ENCODE data around the gene TEX10. TPM values are rescaled to one million over a fixed set of nuclear protein-coding genes. Genes with fewer than 3 reads are reported as not detected.
A peak's percentile ranks its signal among the peaks of the same experiment; 100 is the strongest.

TEX10 gene
- total RNA-seq, 8 experiments from 2014 or later = 18.6 to 53.3 (median 28.4) TPM

- in situ Hi-C loops (cut with MboI; ENCODE audit: low pct_unique_long_range_greater_than_20kb in 2 of 9, low sequenced_read_pairs in 9 of 9, unreplicated experiment in 9 of 9) = no loop called here
- ATAC-seq (replicated peaks in 6 of 8) = no peak
- 70 to 100% (median 97%) methylated on average over 1 to 9 of the region's 9 CpGs; no CpG with 5 or more reads in 1 of the 10 experiments for WGBS, 10 experiments
Observed at GRCh38 chr9:100368672-100369071, 15.9 kb upstream of the TEX10 start.

GRCh38 chr9:100366121-100366520 lies 13.4 kb upstream of the TEX10 start:
- peak in 1 of 8 experiments; percentile 18 for ATAC-seq (replicated peaks in 6 of 8)
- Histone ChIP-seq H3K4me1 (replicated peaks in 1 of 2) (no peaks in the 10 kb centered on the region), H3K27ac (no peak overlapping the region), H3K4me3 (no peak overlapping the region)
- 50 to 100% (median 90%) methylated on average over 1 to 5 of the region's 5 CpGs for WGBS, 10 experiments
- in situ Hi-C loops (cut with MboI; ENCODE audit: low pct_unique_long_range_greater_than_20kb in 2 of 9, low sequenced_read_pairs in 9 of 9, unreplicated experiment in 9 of 9) = no loop called here

More at GRCh38 chr9:100368672-100369071, 15.9 kb upstream of the TEX10 start:
- Histone ChIP-seq H3K4me1 (replicated peaks in 1 of 2) (no peaks in the 10 kb centered on the region), H3K4me3 (no peak overlapping the region), H3K27ac (no peak overlapping the region)

- no peak for ATAC-seq (replicated peaks in 6 of 8)
- H3K27ac ChIP-seq = no peak overlapping the region
- 83 to 100% (median 94%) methylated on average over 1 to 7 of the region's 8 CpGs; no CpG with 5 or more reads in 1 of the 10 experiments for WGBS, 10 experiments
- H3K4me1 ChIP-seq (replicated peaks in 1 of 2) = no peaks in the 10 kb centered on the region
- H3K4me3 ChIP-seq = no peak overlapping the region
- in situ Hi-C loops (cut with MboI; ENCODE audit: low pct_unique_long_range_greater_than_20kb in 2 of 9, low sequenced_read_pairs in 9 of 9, unreplicated experiment in 9 of 9) = no loop called here
Observed at GRCh38 chr9:100364013-100364412, 11.3 kb upstream of the TEX10 start.

DNA sequence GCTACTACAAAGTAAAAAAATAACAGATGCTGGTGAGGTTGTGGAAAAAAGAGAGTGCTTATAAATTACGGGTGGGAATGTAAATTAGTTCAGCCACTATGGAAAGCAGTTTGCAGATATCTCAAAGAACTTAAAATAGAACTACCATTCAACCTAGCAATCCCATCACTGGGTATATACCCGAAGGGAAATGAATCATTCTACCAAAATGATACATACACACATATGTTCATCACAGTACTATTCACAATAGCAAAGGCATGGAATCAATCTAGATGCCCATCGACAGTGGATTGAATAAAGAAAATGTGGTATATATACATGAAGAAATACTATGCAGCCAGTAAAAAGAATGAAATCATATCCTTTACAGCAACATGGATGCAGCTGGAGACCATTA lies 6.3 kb upstream of the TEX10 start:
- in situ Hi-C loops (cut with MboI; ENCODE audit: low pct_unique_long_range_greater_than_20kb in 2 of 9, low sequenced_read_pairs in 9 of 9, unreplicated experiment in 9 of 9) = no loop called here
- no peak overlapping the region for H3K27ac ChIP-seq
- peaks cover 0 to 1% of the 10 kb centered on the region in 2 donors for H3K4me1 ChIP-seq (replicated peaks in 1 of 2)
- no peak overlapping the region for H3K4me3 ChIP-seq
- 52 to 100% (median 93%) methylated on average over 2 to 3 of the region's 3 CpGs for WGBS, 10 experiments
- ATAC-seq (replicated peaks in 6 of 8) = no peak

DNA sequence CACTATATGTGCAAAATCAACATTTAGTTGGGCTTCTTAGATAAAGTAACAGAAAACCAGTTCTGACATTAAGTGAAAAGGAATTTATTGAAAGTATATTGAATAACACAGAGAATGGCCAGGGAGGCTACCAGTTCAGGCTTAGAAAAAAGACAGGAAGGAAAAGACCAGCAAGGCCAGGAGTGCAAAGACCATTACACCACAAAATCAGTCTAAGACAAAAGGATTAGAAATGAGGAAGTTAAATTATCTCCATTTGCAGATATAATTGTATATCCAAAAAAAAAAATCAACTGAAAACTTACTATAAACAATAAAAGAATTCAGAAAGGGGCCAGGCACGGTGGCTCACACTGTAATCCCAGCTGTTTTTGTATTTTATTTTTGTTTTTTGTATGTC lies 4.8 kb upstream of the TEX10 start:
- Histone ChIP-seq H3K27ac (no peak overlapping the region), H3K4me3 (no peak overlapping the region), H3K4me1 (replicated peaks in 1 of 2) (peaks cover 7 to 8% of the 10 kb centered on the region in 2 donors)
- in situ Hi-C loops (cut with MboI; ENCODE audit: low pct_unique_long_range_greater_than_20kb in 2 of 9, low sequenced_read_pairs in 9 of 9, unreplicated experiment in 9 of 9) = no loop called here
- 56 to 100% (median 86%) methylated on average over 1 of the region's 1 CpG for WGBS, 10 experiments
- no peak for ATAC-seq (replicated peaks in 6 of 8)

DNA sequence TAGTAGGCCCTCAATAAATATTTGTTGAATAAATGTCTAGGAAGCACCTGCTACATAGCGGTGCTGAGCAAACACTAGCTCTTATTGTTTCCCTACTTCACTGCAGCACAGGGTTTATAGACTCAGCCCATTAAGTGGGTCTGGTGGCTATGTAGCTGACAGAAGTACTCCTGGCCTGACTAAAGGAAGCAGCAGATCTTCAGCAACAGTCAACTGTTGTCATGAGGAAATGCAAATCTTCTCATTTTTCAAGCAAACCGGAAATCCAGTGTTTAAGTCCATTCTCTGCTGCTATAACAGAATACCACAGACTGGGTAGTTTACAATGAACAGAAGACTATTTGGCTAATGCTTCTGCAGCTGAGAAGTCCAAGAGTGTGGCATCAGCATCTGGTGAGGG lies 2.8 kb upstream of the TEX10 start:
- no peak for ATAC-seq (replicated peaks in 6 of 8)
- Histone ChIP-seq H3K27ac (no peak overlapping the region), H3K4me1 (replicated peaks in 1 of 2) (peaks cover 13 to 18% of the 10 kb centered on the region in 2 donors), H3K4me3 (no peak overlapping the region)
- 92 to 100% (median 100%) methylated on average over 1 to 2 of the region's 2 CpGs; no CpG with 5 or more reads in 4 of the 10 experiments for WGBS, 10 experiments
- in situ Hi-C loops (cut with MboI; ENCODE audit: low pct_unique_long_range_greater_than_20kb in 2 of 9, low sequenced_read_pairs in 9 of 9, unreplicated experiment in 9 of 9) = no loop called here

DNA sequence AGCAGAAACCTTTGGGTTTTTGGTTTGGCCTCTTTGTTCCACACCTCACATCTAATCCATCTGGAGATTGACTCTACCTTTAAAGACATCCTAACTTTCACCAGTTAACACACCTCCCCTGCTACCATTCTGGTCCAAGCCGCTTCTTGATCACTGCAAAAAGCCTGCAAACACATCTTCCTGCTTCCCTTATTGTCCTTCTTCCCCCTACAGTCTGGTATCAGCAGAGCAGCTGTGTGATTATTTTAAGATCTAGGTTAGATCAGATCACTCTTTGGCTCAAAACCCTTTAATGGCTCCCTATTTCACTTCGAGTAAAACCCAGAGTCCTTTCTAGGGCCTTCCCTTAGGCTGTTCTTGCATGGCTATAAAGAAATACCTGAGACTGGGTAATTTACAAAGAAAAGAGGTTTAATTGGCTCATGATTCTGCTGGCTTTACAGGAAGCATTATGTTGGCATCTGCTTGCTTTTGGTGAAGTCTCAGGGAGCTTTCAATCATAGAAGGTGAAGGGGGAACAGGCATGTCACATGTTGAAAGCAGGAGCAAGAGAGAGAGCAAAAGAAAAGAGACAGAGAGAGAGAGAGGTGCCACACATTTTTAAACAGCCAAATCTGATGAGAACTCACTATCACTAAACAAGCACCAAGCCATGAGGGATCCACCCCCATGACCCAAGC lies 1.5 kb upstream of the TEX10 start:
- no peak for ATAC-seq (replicated peaks in 6 of 8)
- peaks cover 17 to 30% of the 10 kb centered on the region in 2 donors for H3K4me1 ChIP-seq (replicated peaks in 1 of 2)
- in situ Hi-C loops (cut with MboI; ENCODE audit: low pct_unique_long_range_greater_than_20kb in 2 of 9, low sequenced_read_pairs in 9 of 9, unreplicated experiment in 9 of 9) = no loop called here
- no peak overlapping the region for H3K27ac ChIP-seq
- H3K4me3 ChIP-seq = no peak overlapping the region
- WGBS, 10 experiments = 93 to 100% (median 100%) methylated on average over 1 to 2 of the region's 2 CpGs; no CpG with 5 or more reads in 5 of the 10 experiments

DNA sequence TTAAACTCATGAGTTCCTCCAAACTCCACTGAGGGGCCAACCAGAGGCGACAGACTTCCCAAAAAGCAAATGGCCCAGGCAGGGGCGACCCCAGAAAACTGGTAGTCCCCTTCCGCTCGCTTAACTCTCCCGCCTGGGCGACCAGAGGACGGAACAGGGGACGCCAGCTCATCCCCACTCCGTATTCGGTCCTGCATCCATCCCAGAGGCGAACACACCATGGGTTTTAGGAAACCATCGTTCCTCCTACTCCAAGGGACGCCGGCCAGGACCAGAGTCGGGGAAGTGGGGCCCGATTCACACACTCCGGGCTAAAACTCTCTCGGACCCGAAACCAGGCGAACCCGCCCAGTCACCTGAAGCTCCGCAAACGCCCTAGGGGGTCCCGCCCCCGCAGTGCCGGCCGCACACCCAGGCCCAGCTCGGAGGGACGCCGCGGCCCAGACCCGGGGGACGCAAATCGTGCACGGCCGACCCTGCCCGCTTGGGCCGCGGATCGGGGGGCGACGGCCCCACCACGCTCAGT lies 478 bp downstream of the TEX10 start:
- in situ Hi-C loops (cut with MboI; ENCODE audit: low pct_unique_long_range_greater_than_20kb in 2 of 9, low sequenced_read_pairs in 9 of 9, unreplicated experiment in 9 of 9) = no loop called here

DNA sequence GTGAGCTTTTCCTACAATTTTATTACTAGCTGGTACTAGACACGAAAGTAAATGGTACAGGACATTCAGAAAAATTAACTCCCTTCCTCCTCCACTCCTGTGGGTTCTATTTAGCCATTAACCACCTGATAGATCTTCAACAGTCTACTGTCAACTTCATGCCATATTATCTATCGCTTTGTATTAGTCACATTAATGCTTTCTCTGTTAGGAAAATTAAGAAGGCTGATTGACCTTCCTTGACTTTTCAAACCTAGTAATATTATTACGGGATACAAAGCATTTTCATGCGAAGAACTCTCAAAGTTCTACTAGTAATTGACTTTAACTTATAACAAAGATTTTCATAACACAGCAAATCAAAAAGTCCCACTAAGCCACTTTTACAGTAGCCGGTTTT lies 1.2 kb downstream of the TEX10 start:
- peak overlapping the region; percentile 61 to 96 (median 74) for H3K4me3 ChIP-seq
- peaks cover 17 to 30% of the 10 kb centered on the region in 2 donors for H3K4me1 ChIP-seq (replicated peaks in 1 of 2)
- ATAC-seq (replicated peaks in 6 of 8) = no peak
- 0 to 21% (median 6%) methylated on average over 1 to 5 of the region's 5 CpGs for WGBS, 10 experiments
- H3K27ac ChIP-seq = no peak overlapping the region
- in situ Hi-C loops (cut with MboI; ENCODE audit: low pct_unique_long_range_greater_than_20kb in 2 of 9, low sequenced_read_pairs in 9 of 9, unreplicated experiment in 9 of 9) = no loop called here

More for the DNA sequence above, 478 bp downstream of the TEX10 start:
- peaks cover 17 to 30% of the 10 kb centered on the region in 2 donors for H3K4me1 ChIP-seq (replicated peaks in 1 of 2)
- H3K4me3 ChIP-seq = peak overlapping the region; percentile 61 to 96 (median 74)
- peak overlapping the region; percentile 58 to 76 for H3K27ac ChIP-seq
- WGBS, 10 experiments = 0% methylated on average over 1 to 4 of the region's 43 CpGs; no CpG with 5 or more reads in 2 of the 10 experiments
- peak; percentile 45 to 78 (median 70) for ATAC-seq (replicated peaks in 6 of 8)

DNA sequence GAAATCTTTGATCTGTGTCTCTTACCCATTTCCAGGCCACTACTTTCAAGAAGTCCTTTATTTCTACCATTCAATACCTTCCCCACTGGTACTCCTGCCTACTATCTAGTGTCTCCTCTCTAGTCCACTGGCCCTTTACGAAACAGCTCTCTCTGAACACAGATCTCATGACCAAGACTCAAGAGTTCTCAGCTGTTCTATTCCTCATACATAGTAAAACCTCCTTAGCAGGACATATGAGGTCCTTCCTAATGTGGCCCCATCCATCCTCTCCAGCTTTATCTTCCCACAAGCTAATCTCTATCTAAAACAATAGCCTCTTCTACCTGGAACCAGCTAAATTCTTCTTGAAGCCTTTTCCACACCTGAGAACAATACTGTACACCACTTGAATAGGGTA lies 2.6 kb downstream of the TEX10 start:
- WGBS, 10 experiments = 75 to 100% (median 92%) methylated on average over 1 of the region's 1 CpG; no CpG with 5 or more reads in 4 of the 10 experiments
- no peak overlapping the region for H3K27ac ChIP-seq
- peaks cover 17 to 30% of the 10 kb centered on the region in 2 donors for H3K4me1 ChIP-seq (replicated peaks in 1 of 2)
- ATAC-seq (replicated peaks in 6 of 8) = no peak
- in situ Hi-C loops (cut with MboI; ENCODE audit: low pct_unique_long_range_greater_than_20kb in 2 of 9, low sequenced_read_pairs in 9 of 9, unreplicated experiment in 9 of 9) = no loop called here
- H3K4me3 ChIP-seq = no peak overlapping the region

DNA sequence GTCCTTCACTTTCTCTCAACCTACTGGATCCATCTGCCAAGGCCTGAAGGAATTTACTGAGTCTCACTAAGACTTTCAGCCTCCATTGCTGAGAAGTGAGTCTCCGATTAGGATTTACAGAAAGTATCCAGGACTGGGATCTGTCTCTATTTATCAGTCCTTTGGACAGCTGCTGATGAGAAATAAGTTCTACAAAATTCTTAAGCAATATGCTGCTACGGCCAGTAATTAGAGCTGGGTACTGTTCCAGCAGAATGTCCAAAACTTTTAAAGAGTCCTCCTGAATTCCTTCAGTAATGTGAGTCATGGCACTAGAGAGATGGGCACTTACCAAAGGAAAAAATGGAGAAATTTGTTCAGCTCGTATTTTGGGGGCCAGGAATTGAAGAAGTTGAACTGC lies 5.9 kb downstream of the TEX10 start:
- H3K27ac ChIP-seq = no peak overlapping the region
- H3K4me1 ChIP-seq (replicated peaks in 1 of 2) = peaks cover 9 to 23% of the 10 kb centered on the region in 2 donors
- no peak overlapping the region for H3K4me3 ChIP-seq
- ATAC-seq (replicated peaks in 6 of 8) = peak in 1 of 8 experiments; percentile 30
- WGBS, 10 experiments = 13 to 100% (median 87%) methylated on average over 1 to 3 of the region's 3 CpGs; no CpG with 5 or more reads in 2 of the 10 experiments
- in situ Hi-C loops (cut with MboI; ENCODE audit: low pct_unique_long_range_greater_than_20kb in 2 of 9, low sequenced_read_pairs in 9 of 9, unreplicated experiment in 9 of 9) = loop anchor here in 2 of 9 experiments (25.0 kb wide), 1 partner anchor 240 kb away; the partner anchor contains the start of gene CAVIN4 (in 2 of the 2)

DNA sequence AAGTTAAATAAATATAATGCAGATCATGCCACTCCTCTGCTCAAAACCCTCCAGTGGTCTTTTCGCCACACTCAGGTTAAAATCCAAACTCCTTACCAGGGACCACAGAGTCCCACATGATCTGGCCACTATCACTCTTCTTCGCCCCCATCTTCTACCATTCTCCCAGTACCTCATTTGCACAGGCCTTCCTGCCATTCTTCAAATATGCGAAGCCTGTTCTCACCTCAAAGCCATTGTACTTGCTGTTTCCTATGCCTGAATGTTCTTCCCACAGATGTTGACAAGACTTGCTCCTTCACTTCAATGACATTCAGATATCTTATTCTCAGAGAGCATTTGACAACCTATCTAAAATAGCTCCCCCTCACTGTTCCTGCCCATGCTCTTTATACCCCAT lies 10.9 kb downstream of the TEX10 start:
- Histone ChIP-seq H3K27ac (no peak overlapping the region), H3K4me1 (replicated peaks in 1 of 2) (no peaks in the 10 kb centered on the region), H3K4me3 (no peak overlapping the region)
- no peak for ATAC-seq (replicated peaks in 6 of 8)
- in situ Hi-C loops (cut with MboI; ENCODE audit: low pct_unique_long_range_greater_than_20kb in 2 of 9, low sequenced_read_pairs in 9 of 9, unreplicated experiment in 9 of 9) = loop anchor here in 2 of 9 experiments (25.0 kb wide), 1 partner anchor 245 kb away; the partner anchor contains the start of gene CAVIN4 (in 2 of the 2)
- 83 to 100% (median 96%) methylated on average over 1 to 3 of the region's 3 CpGs; no CpG with 5 or more reads in 3 of the 10 experiments for WGBS, 10 experiments

DNA sequence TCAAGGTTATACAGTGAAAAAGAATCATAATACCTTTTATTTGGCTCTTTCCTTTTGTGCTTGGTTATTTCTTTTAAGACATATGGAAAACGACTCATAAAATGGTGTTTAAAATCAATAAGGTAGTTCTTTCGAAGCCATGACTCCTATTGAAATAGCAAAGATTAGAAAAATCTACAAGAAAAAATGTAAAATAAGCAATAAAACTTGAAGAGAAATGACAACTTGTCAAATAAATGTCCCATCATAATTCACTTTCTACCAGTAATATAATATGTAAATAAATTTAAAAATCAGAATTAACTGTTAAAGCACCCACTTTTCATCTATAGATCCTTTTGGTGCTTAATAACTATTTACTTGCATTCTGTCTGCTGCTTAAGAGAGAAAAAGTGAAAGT lies 12.5 kb downstream of the TEX10 start:
- in situ Hi-C loops (cut with MboI; ENCODE audit: low pct_unique_long_range_greater_than_20kb in 2 of 9, low sequenced_read_pairs in 9 of 9, unreplicated experiment in 9 of 9) = loop anchor here in 2 of 9 experiments (25.0 kb wide), 1 partner anchor 247 kb away; the partner anchor contains the start of gene CAVIN4 (in 2 of the 2)
- ATAC-seq (replicated peaks in 6 of 8) = no peak
- 87 to 100% (median 98%) methylated on average over 1 to 2 of the region's 2 CpGs; no CpG with 5 or more reads in 1 of the 10 experiments for WGBS, 10 experiments
- Histone ChIP-seq H3K27ac (no peak overlapping the region), H3K4me1 (replicated peaks in 1 of 2) (no peaks in the 10 kb centered on the region), H3K4me3 (no peak overlapping the region)
